Ureter (tissue), 1 donor: ENCODE measurements around the gene SORCS3. TPM values are rescaled to one million over a fixed set of nuclear protein-coding genes. Genes with fewer than 3 reads are reported as not detected.

Experiments
- DNase-seq: peaks from one replicate; pipeline ENCODE4 v3.0.0-alpha.2; 2020; ENCODE audit warnings: low spot score
- total RNA-seq: library from RNA; stranded (reverse); gene quantifications from one replicate; pipeline ENCODE4 v1.2.4, GENCODE V29; 2023
- donor health status: DM: yes; HTN: yes; CAD: no.

Gene SORCS3
- total RNA-seq: not detected

DNA sequence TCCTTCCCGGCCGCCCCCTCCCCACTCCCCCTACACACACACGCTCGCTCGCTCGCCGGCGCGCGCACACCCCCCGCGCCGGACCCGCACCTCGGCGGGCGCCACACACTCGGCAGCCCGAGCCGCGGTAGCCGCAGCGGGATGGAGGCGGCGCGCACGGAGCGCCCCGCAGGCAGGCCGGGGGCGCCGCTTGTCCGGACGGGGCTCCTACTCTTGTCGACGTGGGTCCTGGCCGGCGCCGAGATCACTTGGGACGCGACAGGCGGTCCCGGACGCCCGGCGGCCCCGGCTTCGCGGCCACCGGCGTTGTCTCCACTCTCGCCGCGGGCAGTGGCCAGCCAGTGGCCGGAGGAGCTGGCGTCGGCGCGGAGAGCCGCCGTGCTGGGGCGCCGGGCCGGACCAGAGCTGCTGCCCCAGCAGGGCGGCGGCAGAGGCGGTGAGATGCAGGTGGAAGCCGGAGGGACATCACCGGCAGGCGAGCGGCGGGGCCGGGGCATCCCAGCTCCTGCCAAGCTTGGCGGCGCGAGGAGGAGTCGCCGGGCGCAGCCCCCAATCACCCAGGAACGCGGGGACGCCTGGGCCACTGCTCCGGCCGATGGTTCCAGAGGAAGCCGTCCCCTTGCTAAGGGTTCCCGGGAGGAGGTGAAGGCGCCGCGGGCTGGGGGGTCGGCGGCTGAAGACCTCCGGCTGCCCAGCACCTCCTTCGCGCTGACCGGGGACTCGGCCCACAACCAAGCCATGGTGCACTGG, at the start of gene SORCS3:
SORCS3 (plus strand) TSS at position 104 of the 750 bp plus-strand sequence.
- no peak for DNase-seq

DNA sequence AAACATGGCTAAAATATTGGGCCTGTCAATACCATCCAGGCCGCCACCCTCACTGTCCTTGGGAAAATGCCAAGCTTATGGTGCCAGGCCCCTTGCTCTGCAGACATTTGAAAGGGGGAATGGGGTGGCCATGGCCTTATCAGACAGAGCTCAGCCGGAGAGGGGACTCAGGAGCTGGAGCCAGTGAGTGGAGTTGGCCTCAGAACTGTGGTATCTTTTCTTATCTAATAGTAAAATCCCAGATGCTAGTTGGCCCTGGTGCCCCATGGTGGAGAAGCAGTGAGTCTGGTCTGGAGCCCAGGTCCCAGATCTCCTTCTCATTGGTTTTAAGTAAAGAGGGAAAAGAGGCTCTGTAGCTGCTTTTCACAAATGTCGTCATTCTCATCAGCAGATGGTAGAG, 49.6 kb upstream of the SORCS3 start:
- DNase-seq: no peak

DNA sequence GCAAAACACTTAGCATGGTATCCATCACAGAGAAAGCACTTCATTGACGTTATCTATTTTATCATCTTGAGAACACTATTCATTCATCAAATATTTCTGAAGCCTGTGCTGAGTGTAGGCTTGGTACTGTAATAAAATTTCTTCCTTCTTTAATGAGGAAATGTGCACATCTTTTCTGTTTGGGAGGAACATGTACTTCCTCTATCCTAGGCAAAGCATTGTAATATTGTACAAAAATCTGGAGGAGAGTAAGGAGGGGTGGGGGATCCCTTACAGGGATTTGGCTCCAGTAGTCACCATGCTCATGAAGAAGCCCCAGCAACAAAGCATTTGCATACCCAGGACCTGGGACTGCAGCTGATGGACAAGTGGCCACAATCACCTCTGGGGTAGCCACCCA, 39.9 kb upstream of the SORCS3 start:
- DNase-seq: no peak

DNA sequence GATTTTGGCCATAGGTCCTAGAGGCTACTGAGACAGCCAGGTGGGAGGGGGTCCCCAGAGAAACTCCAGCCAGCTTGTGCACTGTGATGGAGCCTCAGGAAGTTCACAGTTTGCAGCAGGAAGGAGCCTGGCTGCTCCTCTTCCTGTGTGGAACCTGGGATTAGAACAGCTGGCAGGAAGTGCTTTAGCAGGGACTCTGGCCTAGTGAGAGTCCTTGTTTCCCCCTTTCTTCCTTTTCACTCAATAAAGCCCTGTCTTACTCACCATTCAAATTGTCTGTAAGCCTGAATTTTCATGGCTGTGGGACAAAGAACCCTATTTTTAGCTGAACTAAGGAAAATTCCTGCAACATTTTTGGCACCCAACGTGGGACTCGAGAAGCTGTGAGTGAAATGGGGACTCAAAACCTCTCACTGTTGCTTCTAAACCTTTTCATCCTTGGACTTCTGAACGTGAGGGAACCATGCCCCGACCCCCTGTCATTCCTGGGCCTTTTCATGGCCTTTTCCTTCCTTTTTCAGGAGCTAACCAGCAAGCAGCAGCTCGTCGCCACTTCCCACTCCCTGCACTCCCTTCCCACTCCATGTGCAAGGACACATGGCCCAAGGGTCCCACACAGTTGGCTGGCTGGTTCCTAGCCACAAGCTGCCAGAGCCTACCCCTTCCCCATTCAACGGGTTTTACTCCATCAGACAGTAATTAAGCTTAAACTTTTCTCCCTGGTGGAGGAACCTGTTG, 32.8 kb upstream of the SORCS3 start:
- DNase-seq: no peak

DNA sequence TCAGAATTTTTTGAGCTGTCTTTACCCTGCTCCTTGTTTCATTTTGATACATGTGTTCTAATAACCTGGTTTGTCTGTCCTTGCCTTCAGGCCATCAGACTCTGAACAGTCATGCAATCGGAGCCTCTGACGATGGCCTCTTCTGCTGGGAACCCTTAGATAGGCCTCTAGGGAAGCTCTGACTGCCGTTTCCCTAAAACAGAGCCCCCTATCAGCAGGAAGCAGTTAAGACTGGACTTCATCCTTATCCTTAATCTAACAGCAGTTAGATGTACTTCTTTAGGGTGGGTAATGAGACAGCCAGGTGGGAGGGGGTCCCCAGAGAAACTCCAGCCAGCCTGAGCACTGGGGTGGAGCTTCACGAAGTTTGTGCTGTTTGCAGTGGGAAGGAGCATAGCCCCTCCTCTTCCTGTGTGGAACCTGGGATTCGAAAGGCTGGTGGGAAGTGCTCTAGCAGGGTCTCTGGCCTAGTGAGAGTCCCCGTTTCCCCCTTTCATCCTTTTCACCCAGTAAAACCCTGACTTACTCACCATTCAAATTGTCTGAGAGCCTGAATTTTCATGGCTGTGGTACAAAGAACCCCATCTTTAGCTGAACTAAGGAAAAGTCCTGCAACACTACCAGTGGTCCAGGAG, 28.4 kb upstream of the SORCS3 start:
- no peak for DNase-seq

DNA sequence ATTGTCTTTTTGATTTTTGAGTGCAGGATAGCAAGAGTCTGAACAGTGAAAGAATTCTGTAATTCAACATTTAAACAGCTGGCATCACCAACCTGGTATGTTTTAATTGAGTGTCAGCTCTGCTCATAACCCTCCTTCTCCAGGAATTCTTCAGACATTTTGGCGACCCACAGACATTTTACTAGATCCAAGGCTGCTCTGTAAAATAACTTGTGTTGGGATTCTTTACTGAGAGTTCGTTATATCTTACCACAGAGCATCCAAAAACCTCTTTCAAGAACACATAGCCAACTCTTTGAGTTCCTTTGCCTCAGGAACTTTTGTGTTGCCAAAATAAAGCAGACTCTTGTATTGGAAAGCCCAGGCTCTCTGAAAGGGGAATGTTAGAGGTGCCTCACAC, 27.7 kb upstream of the SORCS3 start:
- DNase-seq: no peak

DNA sequence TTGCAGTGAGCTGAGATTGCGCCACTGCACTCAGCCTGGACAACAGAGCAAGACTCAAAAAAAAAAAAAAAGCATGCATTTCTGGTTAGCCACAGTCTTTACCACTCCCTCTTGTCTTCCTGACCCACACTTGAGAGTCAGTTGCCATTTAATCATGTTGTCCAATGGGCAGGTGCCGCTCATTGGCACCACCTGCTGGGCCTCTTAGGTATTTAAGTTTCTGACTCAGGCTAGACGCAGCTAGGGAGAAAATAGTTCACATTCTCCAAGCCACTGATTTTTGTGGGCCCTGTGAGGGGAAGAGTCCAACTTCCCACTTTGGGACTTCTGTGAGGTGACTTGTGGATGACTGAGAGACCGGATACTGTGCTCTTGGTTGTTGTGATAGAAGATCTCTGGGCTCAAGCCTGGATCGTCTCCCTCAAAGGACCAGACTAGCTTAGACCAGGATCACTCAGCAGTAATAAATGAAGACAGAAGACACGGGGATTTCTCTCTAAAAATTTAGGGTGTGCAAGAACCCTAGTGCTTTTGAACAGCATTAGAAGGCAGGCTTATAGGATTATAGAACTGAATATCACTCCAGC, 26.8 kb upstream of the SORCS3 start:
- DNase-seq: no peak

DNA sequence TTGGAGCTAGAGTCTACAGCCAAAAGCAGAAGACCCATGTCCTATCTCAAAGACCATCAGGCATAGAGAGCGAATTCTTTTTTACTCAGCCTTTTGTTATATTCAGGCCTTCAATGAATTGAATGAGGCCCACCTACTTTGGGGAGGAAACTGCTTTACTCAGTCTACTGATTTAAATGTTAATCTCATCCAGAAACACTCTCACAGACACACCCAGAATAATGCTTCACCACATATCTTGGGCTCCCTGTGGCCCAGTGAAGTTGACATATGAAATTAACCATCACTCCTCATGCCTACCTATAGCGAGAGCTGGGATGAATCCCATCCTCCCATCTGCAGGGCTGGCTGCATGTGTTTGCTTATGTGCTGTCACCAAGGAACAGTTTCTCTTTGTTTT, 26.0 kb upstream of the SORCS3 start:
- DNase-seq: no peak

DNA sequence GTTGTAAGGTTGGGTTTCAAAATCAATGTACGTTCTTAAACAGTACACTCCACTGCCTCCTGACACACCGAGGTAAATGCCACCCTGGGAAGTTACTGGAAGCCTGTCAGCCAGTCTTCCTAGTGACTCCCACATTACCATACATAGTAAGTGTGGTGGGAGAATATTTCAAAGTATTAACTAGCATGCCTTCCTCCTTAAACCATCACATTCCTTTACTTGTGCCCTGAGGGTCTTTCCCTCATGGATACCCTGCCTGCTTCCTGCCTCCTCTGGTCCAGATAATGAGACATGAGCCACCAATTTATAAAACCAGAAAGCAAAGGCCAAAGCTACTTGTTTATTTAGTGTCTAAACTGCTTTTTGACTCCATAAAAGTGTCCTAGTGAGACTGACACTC, 23.3 kb upstream of the SORCS3 start:
- no peak for DNase-seq

DNA sequence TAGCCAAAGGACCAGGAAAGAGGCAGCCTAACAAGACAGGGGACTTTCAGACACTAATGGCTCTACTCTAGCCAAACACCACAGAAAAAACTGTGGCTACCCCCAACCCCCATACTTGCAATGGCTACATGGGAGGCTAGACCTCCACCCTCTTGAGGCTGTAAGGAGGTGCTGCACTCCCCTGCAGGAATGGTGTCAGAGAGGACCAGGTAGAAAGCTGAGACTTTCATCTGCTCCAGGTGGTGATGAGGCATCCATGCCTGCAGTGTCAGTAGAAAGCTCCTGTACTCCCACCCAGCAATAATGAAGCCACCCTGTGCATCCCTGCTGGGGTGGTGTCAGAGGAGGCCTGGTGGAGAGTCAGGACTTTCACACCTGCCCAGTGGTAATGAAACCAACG, 18.9 kb upstream of the SORCS3 start:
- DNase-seq: no peak

DNA sequence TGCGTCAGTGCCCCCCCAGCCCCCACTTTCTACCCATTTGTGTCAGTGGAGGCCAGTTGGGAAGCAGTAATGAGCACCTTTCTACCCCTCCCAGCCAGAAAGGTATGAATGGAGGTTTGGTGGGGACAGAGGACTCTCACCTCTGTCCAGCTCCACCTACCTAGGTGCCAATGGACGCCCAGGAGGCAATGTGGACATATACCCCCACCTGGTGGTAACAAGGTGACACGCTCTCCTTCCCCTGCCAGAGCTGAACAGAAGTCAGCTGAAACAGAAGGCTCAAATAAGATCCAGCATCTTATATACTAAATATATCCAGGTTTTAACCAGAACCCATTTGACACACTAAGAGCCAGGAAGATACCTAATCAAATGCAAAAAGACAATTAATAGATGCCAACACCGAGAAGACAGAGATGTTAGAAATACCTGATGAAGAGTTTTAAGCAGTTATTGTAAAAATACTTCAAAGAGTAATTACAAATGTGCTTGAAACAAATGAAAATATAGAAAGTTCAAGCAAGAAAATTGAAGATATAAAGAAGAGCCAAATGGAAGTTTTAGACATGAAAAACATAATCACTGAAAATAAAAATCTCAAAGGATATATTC, 18.4 kb upstream of the SORCS3 start:
- no peak for DNase-seq

DNA sequence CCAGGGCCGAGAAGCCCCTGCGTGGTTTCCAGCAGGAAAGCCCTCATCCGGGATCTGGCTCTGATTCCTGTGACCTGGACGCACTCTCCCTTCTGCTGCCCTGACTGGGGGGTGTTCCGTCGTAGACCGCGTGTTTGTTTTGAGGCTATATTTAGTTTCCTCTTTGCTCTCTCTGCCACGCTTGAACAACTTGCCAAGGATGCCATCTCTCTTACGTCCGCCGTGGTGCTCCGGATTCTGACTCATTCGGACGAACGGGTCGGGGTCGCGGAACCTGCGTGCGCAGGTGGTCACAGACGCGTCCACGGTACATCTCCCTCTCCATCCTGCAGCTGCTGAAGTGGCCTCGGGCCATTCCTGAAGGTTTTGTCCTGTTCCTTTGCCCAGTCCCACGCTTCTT, 10.4 kb upstream of the SORCS3 start:
- DNase-seq: no peak

DNA sequence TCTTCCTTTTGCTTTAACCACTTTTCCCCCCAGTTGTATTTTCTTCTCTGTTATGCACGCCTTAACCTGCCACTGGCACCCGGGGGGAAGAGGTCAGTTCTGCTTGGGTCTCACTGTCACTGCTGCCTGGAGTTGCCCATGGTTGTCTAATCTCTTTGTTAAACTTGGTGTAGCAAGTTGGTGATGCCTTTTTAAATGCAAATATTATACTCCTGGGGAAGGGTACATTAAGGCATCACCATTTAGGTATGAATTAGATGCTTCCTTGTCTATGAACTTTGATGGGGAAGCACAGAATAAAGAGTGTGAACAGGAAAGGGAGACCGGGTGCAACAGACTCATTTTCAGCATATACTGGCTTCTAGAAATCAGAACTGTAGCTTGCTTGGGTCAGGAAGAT, 9.1 kb upstream of the SORCS3 start:
- no peak for DNase-seq

DNA sequence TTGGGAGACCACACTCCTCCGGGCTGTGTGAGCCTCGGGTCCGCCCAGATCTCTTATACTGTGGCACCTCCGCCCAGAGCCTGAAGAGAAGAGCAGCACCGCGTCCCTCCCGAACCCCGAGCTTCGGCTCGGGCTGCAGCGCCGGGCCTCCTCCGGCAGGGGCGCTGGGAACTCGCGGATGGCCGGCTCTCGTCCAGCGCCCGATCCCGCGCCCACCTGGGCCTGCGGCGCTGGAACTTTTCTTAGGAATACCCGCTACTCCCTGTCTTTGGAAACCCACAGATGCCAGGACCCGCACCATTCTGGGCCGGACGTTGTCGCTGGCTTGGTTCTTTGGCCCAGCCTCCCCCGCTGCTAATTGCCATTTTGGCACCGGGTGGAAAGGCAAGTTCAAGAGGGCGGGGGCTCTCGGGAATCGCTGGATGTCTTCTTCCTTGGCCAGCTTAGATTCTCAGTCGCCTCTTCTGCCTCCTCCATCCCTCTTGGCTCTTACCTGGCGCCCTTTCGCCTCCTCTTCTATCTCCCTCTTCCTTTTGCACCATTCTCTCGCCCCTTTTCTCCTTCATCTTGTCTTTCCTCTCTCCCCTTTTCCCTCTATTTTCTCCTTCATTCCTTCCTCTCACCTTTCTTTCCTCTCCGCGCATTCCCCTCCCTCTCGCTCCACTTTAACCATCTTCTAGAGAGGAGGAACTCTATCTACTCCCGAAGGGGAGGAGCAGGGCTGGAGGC, 2.1 kb upstream of the SORCS3 start:
- no peak for DNase-seq

DNA sequence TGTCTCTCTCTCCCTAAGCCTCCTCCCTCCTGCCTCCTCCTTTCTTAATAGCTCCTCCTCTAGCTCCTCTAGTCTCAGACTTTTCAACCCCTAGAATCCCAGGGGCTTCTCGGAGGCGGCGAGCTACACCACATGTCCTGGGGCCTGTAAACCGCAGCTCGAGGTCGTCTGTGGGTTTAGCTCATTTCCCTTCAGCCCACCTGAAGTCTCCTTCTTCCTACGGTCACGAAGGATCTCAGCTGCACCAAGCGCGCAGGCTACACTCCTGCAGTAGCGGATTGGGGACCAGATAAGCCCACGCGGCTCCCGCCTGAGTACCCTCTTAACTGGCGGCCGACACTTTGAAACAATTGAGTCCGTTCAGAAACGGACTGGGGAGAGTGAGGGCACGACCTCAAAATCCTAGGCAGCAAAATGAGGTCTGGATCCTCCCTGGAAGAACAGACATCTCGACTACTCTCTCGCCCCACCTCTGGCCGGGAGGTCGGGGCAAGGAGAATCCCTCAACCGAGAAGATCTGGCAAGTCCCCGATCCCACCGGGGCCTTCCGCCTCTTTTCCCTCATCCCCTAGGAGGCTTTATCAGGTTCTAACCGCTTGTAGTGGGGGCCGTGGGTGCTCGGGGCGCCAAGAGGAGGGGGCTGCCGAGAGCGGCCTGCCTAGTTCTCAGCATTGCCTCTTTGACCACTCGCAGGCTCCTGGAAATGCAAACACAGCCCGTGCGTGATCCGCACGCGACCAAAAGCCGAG, 1.3 kb upstream of the SORCS3 start:
- DNase-seq: no peak

DNA sequence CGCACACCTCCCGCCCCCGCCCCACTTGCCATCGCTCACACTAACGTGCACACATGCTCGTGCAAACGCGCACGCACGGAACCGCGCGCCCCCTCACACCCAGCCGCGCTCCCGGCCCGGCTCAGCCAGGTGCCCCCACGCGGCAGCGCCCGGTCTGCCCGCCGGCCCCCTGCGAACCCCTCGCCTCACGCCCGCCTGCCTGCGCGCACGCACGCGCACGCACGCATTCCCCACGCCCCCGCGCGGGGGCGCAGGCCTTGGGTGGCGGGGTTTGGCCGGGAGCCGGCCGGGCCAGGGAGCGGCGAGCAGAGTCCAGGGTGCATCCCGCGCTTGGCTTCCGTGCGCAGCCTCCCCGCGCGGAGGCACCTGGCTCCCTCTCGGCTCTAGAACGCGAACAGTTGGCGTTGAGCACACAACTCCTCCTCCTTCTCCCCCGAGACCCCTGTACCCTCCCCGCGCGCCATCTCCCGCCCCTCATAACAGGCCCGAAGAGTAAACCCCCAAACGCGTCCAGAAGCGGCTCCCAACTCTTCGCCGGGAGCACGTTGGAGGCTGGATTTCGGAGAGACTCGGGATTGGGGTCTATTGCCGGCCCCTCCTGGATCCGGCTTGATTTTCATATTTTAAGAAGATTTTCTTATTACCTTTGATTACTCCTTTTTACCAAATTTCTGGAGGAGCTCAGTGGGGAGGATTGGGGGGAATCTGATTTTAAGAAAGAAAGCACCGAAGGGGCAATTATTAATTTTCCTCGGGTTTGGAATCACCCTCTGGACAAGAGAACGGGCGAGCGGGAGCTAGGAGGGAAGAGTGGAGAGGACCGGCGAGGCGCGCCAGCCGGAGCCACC, 527 bp upstream of the SORCS3 start:
- DNase-seq: no peak

DNA sequence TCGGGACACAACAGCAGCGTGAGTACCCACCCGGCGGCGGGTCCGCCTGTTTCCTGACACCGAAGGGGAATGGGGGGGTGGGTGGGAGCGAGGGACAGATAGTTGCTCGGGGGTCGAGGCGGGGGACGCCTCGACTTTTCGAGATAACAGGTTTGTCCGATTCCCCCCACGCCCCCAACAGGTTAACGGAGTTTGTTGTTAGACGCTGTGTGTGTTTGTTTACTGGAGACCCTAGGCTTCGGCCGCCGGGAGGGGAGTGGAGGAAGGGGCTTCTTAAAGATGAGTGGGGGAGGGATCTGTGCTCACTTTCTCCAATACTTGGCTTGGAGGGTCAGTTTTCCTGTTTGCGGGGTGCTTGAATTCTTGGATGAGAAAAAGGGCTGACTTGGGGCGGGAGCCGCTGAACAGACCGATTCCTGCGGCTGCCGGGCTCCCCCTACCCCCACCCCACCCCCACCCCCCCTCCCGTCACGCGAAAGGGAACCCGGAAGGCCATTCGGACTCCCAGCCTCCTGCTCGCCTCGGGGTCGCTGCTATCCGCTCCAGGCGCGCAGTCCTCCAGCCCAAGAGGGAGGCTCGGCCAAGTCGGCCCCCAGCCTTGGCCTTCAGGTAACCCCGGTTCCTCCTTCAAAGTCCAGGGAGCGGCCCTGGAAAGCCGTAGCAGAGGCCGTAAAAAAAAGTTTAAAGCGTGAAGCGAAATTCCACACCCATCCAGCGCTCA, 1.0 kb downstream of the SORCS3 start:
- DNase-seq: no peak

DNA sequence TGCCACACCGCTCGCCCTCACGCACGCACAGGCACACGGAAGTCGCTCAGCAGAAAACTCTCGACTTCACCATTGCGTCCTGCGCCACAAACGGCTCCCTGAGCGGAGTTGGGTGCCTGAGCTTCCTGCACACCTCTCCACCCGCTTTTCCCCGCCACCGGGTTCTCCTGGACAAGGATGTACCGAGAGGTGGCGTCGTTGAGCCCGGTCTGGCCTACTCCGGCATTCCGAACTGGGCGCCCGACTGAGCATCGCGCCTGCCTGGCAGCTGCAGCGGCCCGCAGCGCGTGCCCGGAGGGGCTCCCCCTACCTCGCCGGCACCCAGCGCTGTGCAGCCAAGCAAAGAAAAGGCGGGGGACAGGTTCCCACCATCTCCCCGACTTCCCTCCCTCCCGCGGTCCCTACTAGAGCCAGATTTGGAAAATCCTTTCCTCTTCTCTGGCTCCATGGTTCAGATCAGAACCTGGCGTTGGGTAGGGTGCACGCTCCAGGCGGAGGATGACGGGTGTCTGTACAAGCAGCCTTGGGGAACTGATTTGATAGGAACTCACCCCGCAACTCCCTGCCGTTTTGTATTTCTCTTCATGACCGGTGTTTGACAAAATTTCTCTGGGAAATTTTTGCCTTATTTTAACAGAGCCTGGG, 1.7 kb downstream of the SORCS3 start:
- no peak for DNase-seq

DNA sequence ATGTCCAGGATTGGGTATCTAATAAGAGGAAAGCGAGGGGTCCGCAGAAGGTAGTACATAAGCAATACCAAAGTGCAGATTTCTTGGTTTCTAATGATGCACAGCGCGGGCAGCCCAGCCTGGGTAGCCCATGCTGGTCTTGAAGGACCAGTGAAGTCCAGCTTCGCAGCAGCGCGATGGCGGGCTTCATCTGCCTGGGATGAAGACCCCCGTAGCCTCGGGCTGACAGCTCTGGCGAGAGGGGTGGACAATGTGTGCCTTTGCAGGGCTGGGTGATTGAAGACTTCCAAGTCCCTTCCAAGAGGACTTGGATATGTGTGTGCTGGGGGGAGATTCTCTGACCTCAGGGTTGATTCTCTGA, 2.2 kb downstream of the SORCS3 start:
- no peak for DNase-seq
